ENCODE measurements around the gene NTNG1. TPM values are rescaled to one million over a fixed set of nuclear protein-coding genes. Genes with fewer than 3 reads are reported as not detected.

NTNG1 gene
- total RNA-seq, 1 donor from 2014 or later, result 9.6 TPM

DNA sequence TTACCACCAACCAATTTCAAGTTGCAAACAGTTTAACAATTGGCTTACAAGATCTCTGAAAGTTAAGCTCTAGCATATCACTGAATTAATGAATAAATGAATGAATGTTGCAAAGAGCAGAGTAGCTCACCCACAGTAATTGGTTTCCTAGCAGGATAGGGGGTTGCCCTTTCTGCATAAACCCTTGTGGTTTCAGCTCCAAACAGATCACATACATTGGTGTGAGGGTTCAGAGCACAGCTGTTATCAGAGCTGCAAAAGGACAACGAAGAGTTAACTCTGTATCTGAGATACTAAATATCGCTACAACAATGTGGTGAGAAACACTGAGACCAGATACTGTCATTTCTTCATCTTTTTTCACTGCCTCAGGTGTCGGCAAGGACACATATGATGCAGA, 46.6 kb downstream of the NTNG1 start:
- intact Hi-C loops (cut with DNase I), result no loop called here
- no peak overlapping the region for H3K27ac ChIP-seq
- no peak for TF ChIP-seq CTCF (IDR thresholded peaks at IDR 0.05)
- H3K4me3 ChIP-seq, result no peak overlapping the region
- H3K9me3 ChIP-seq, result no peaks in the 10 kb centered on the region
- H3K4me1 ChIP-seq, result no peaks in the 10 kb centered on the region
- ATAC-seq (no peak), DNase-seq (no peak)
- H3K27me3 ChIP-seq (ENCODE audit: low read depth), result no peaks in the 10 kb centered on the region
- no peaks in the 10 kb centered on the region for H3K36me3 ChIP-seq

DNA sequence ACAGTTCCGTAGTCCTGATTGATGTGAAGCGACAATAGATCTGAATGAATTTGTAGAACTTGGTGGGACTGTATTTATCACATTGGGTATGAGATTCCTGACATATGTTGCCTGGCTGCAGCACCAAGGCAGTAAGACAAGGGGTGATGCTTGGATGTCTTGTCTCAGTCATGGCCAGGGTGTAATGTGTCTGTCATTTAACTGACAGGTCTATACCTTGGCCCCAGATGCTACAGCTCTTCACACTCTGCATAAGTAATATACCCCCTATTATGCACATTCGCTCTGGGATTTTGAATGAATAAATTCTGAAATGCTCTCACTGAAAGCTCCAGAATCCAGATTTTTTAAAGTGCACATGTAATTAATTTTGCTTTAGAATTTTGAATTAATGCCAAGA, 47.3 kb downstream of the NTNG1 start:
- no peaks in the 10 kb centered on the region for H3K36me3 ChIP-seq
- DNase-seq (no peak), ATAC-seq (no peak)
- no peak overlapping the region for H3K4me3 ChIP-seq
- TF ChIP-seq CTCF (IDR thresholded peaks at IDR 0.05), result no peak
- intact Hi-C loops (cut with DNase I), result no loop called here
- no peaks in the 10 kb centered on the region for H3K27me3 ChIP-seq (ENCODE audit: low read depth)
- no peak overlapping the region for H3K27ac ChIP-seq
- no peaks in the 10 kb centered on the region for H3K4me1 ChIP-seq
- H3K9me3 ChIP-seq, result no peaks in the 10 kb centered on the region

DNA sequence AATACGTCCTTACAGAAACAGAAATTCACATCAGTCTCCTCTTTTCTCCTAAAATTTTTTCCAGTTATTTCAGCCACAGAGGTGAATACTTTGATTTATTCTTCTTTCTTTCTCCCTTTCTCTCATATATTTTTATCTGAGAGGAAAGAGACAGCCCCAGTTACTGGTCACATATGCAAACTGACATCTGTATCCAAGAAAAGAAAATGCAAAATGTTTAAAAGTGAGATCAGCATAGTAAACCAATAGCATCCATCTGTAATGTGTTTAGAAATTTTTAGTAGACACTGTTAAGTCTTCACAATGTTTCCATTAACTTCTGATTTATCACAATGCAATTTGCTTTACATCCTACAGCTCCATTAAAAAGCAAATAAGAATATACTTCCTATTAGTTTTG, 53.5 kb downstream of the NTNG1 start:
- Histone ChIP-seq H3K4me3 (no peak overlapping the region), H3K4me1 (no peaks in the 10 kb centered on the region), H3K27ac (no peak overlapping the region), H3K27me3 (ENCODE audit: low read depth) (no peaks in the 10 kb centered on the region), H3K9me3 (no peaks in the 10 kb centered on the region), H3K36me3 (no peaks in the 10 kb centered on the region)
- ATAC-seq, result no peak
- intact Hi-C loops (cut with DNase I), result no loop called here
- TF ChIP-seq CTCF (IDR thresholded peaks at IDR 0.05), result no peak
- DNase-seq, result no peak

- H3K4me1 ChIP-seq, result no peaks in the 10 kb centered on the region
- H3K36me3 ChIP-seq, result no peaks in the 10 kb centered on the region
- H3K4me3 ChIP-seq, result no peak overlapping the region
- H3K27ac ChIP-seq, result no peak overlapping the region
- no peaks in the 10 kb centered on the region for H3K27me3 ChIP-seq (ENCODE audit: low read depth)
- DNase-seq, result no peak
- H3K9me3 ChIP-seq, result no peaks in the 10 kb centered on the region
- ATAC-seq, result no peak
- intact Hi-C loops (cut with DNase I), result no loop called here
- TF ChIP-seq CTCF (IDR thresholded peaks at IDR 0.05), result no peak
These were observed 54.6 kb downstream of the NTNG1 start for GRCh38 chr1:107195476-107195875.

- DNase-seq, result no peak
- Histone ChIP-seq H3K4me1 (no peaks in the 10 kb centered on the region), H3K27me3 (ENCODE audit: low read depth) (no peaks in the 10 kb centered on the region), H3K4me3 (no peak overlapping the region), H3K9me3 (no peaks in the 10 kb centered on the region), H3K36me3 (no peaks in the 10 kb centered on the region), H3K27ac (no peak overlapping the region)
- no peak for ATAC-seq
- intact Hi-C loops (cut with DNase I), result no loop called here
- no peak for TF ChIP-seq CTCF (IDR thresholded peaks at IDR 0.05)
These were observed 56.2 kb downstream of the NTNG1 start for GRCh38 chr1:107196973-107197562.

- no peak for DNase-seq
- no peak overlapping the region for H3K4me3 ChIP-seq
- H3K27ac ChIP-seq, result no peak overlapping the region
- intact Hi-C loops (cut with DNase I), result no loop called here
- ATAC-seq, result no peak
- H3K4me1 ChIP-seq, result no peaks in the 10 kb centered on the region
- no peaks in the 10 kb centered on the region for H3K36me3 ChIP-seq
- no peak for TF ChIP-seq CTCF (IDR thresholded peaks at IDR 0.05)
- H3K9me3 ChIP-seq, result no peaks in the 10 kb centered on the region
- H3K27me3 ChIP-seq (ENCODE audit: low read depth), result no peaks in the 10 kb centered on the region
These were observed 57.7 kb downstream of the NTNG1 start for GRCh38 chr1:107198561-107198960.
